ENCODE results near the gene GPR26.

Gene GPR26

GRCh38 chr10:123648595-123648994 is 17.6 kb upstream of the GPR26 start:
- DNase-seq = no peak

- DNase-seq = no peak
These were observed 16.5 kb upstream of the GPR26 start for GRCh38 chr10:123649676-123650075.

GRCh38 chr10:123651421-123652047 is 14.6 kb upstream of the GPR26 start:
- DNase-seq = no peak

GRCh38 chr10:123655751-123656150 is 10.4 kb upstream of the GPR26 start:
- no peak for DNase-seq

GRCh38 chr10:123663522-123663921 is 2.6 kb upstream of the GPR26 start:
- no peak for DNase-seq

- no peak for DNase-seq
These were observed 466 bp upstream of the GPR26 start for GRCh38 chr10:123665491-123666286.

- no peak for DNase-seq
These were observed 3.7 kb downstream of the GPR26 start for GRCh38 chr10:123669886-123670285.

GRCh38 chr10:123673198-123673597 is 7.0 kb downstream of the GPR26 start:
- no peak for DNase-seq

GRCh38 chr10:123674741-123675140 is 8.6 kb downstream of the GPR26 start:
- DNase-seq = no peak

- no peak for DNase-seq
These were observed 9.7 kb downstream of the GPR26 start for GRCh38 chr10:123675811-123676210.

- DNase-seq = no peak
These were observed 11.4 kb downstream of the GPR26 start for GRCh38 chr10:123677556-123677955.

GRCh38 chr10:123678376-123678775 is 12.2 kb downstream of the GPR26 start:
- no peak for DNase-seq

- no peak for DNase-seq
These were observed 15.1 kb downstream of the GPR26 start for GRCh38 chr10:123681285-123681684.

GRCh38 chr10:123682477-123682876 is 16.3 kb downstream of the GPR26 start:
- DNase-seq = no peak

- no peak for DNase-seq
These were observed 17.3 kb downstream of the GPR26 start for GRCh38 chr10:123683459-123683858.

GRCh38 chr10:123683865-123684264 is 17.7 kb downstream of the GPR26 start:
- no peak for DNase-seq

GRCh38 chr10:123685260-123685659 is 19.1 kb downstream of the GPR26 start:
- no peak for DNase-seq

GRCh38 chr10:123687758-123688157 is 21.6 kb downstream of the GPR26 start:
- DNase-seq = no peak

- no peak for DNase-seq
These were observed 23.7 kb downstream of the GPR26 start for GRCh38 chr10:123689880-123690279.

- no peak for DNase-seq
These were observed 37.1 kb downstream of the GPR26 start for GRCh38 chr10:123703195-123703790.

GRCh38 chr10:123704076-123704475 is 37.9 kb downstream of the GPR26 start:
- DNase-seq = no peak

GRCh38 chr10:123704812-123705211 is 38.7 kb downstream of the GPR26 start:
- no peak for DNase-seq

GRCh38 chr10:123706236-123706635 is 40.1 kb downstream of the GPR26 start:
- no peak for DNase-seq

- DNase-seq = no peak
These were observed 49.4 kb downstream of the GPR26 start for GRCh38 chr10:123715546-123715945.
